NCI-H1048 (cell line): ENCODE measurements around the gene RPTOR.

Source experiments
- DNase-seq: peaks from one replicate; lab custom pipeline; 2025; lab: John Stamatoyannopoulos, UW

Gene RPTOR

GRCh38 chr17:80668375-80669148, 123.9 kb downstream of the RPTOR start:
- no peak for DNase-seq

GRCh38 chr17:80671039-80671824, 126.6 kb downstream of the RPTOR start:
- no peak for DNase-seq

DNA sequence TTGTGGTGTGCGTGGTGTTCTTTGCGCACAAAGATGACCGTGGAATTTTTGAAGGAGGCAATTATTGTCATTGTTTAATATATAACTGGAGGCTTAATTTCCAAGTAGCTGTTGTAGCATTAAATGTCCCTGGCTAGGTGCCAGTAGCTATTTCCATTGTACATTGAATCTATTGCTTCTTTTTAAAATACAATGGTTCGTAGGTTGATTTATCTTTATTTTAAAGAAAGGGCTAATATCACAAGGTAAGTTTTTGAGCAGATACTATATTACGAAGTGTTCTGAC, 127.1 kb downstream of the RPTOR start:
- no peak for DNase-seq

DNA sequence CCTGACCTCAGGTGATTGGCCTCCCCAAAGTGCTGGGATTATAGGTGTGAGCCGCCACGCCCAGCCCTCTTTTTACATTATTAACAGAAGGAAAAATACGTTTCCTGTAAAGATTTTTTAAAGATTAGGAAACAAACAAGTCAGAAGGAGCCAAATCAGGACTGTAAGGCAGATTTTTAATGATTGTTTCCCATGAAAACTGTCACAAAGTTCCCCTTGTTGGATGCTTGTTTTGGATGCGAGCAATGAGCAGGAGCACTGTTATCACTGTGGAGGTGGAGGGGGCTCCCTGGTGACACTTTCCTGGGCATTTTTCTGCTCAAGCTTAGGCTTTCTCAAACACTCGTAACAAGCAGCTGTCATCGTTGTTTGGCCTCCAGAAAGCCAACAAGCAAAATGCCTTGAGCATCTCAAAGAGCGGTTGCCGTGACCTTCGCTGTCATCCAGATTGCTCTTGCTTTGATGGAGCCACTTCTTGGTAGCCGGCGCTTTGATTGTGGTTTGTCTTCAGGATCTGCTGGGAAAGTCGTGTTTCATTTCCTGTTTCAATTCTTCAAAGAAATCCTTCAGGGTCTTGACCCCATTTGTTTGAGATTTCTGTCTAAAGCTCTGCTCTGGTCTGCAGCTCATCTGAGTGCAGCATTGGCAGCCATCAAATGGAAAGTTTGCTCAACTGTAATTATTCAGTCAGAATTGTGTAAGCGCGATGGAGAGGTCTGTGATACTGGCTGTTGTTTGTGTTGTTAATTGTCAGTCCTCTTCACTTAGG, 128.7 kb downstream of the RPTOR start:
- no peak for DNase-seq

DNA sequence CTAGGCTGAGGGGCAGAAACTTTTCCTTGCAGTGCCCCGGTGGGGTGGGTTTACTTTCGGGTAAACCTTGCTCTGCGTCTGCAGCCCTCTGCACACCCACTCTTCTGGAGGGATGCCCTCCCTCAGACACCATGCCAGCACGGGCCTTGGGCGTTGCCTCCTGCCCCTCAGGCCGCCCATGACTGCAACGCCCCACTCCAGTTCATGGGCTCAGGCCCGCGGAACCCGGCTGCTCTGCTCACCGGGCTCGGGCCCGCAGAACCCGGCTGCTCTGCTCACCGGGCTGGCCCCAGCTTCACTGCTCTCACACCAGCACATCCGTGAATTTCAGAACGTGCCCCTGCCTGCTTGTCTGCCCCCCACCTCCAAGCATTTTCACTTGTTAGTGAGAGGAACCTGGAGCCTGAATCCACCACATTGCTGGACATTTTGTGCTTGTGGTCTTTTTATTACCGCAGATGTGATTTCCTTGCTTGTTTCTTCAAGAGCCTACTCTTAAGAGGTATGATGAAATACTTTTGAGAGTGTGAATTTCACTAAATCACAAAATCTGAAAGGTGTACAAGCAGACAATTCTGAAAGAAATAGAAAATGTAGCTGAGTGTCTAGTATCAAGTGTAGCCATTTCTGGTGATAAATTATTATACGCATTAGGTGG, 130.9 kb downstream of the RPTOR start:
- no peak for DNase-seq

- DNase-seq, result no peak
Observed at GRCh38 chr17:80676096-80676466, 131.4 kb downstream of the RPTOR start.

GRCh38 chr17:80676564-80676963, 131.9 kb downstream of the RPTOR start:
- DNase-seq, result no peak

DNA sequence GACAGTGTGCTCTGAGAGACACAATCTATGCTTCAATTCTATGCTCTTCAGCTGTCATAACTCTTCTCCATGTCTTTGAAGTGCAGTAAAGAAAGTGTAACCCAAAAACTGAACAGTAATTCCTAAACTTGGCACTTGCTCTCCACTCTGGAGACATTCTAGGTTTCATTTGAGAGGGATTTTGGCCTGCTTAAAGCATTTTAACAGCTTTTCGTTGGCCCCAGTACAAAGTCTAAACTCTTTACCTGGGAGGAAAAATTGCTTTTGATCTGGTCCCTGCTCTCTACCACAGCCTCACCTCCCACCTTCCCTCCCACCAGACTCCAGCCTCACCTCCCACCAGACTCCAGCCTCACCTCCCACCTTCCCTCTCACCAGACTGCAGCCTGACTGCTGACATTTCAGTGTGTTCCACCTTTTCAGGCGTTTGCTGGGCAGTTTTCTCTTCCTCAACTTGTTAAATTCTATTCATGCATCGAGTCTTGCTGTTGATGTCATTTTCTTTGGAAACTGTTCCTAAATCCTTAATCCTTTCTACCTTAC, 132.6 kb downstream of the RPTOR start:
- DNase-seq, result no peak

DNA sequence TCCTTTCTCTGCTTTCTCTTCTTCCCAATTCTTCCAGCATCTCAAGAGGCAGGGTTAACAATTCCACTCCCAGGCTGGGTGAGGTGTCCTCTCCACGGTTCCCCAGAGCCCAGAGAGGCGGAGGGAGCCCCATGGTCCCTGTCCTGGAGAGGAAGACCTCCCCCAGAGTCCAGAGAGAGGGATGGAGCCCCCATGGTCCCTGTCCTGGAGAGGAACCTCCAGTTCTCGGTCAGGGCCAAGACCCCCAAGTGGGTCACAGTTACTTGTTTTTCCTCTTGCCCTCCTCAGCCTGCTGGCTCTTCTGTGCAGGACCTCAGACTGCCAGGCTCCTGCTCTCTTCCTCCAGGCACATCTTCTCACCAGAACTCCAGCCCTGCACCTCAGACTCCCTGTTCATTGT, 135.2 kb downstream of the RPTOR start:
- DNase-seq, result no peak

- DNase-seq, result no peak
Observed at GRCh38 chr17:80681215-80681614, 136.6 kb downstream of the RPTOR start.

GRCh38 chr17:80682372-80682771, 137.7 kb downstream of the RPTOR start:
- no peak for DNase-seq

DNA sequence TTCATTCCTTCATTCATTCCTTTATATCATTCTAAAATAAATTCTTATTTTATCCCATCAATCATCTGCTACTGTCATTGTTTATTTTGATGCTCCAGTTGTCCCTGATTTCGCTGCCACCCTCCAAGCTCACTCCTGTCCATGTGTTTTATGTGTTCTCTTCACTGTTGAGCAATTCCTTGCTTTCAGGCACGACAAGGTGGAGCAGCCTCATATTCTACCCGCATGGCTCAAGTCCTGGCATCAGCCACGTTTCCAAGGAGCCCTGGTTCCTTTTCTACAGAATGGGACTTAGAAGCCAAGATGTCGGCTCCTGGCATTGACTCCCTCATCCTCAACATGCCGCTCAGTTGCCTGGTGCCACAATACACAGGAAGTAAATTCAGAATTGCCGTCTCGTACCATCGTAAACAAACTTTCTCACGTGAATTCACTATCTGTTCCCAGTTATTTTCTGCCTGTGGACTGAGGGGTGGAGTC, 139.0 kb downstream of the RPTOR start:
- no peak for DNase-seq

GRCh38 chr17:80687839-80688238, 143.2 kb downstream of the RPTOR start:
- no peak for DNase-seq

- no peak for DNase-seq
Observed at GRCh38 chr17:80689129-80689619, 144.5 kb downstream of the RPTOR start.

DNA sequence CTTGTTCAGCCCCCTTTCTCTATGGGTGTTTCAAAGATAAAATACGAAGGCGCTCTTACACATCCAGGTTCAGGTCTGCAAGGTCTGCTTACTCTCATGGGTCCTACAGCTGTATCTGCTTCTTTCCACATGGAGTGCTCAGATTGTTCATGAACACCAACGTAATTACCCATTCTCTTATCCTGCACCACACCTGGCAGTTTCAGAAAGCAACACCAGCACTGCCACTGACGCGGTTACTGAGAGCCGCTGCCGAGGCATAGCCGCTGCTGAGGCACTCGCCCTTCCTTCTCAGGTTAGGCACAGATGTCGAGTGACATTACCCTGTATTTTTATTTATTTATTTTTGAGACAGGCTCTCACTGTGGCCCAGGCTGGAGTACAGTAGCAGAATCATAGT, 147.1 kb downstream of the RPTOR start:
- no peak for DNase-seq

- DNase-seq, result no peak
Observed at GRCh38 chr17:80692931-80693467, 148.4 kb downstream of the RPTOR start.

DNA sequence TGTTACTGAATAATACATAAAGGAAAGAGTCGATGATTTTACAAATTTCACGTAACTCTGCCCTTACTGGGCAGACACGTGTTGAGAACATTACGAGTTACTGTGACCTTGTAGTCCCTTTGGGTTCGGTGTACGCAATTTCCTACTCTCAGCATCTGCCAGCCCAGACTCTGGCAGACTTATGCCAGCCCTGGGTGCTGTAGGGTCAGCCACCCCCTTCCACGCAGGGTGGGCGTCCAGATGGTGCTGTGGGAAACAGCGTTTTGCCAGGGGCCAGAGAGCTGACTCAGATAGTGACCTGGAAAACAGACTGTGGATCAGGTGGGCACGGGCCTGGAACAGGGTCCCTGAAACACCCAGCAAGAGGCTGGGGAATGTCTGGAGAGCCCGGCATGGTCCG, 148.9 kb downstream of the RPTOR start:
- DNase-seq, result no peak

- no peak for DNase-seq
Observed at GRCh38 chr17:80694085-80694991, 149.7 kb downstream of the RPTOR start.

DNA sequence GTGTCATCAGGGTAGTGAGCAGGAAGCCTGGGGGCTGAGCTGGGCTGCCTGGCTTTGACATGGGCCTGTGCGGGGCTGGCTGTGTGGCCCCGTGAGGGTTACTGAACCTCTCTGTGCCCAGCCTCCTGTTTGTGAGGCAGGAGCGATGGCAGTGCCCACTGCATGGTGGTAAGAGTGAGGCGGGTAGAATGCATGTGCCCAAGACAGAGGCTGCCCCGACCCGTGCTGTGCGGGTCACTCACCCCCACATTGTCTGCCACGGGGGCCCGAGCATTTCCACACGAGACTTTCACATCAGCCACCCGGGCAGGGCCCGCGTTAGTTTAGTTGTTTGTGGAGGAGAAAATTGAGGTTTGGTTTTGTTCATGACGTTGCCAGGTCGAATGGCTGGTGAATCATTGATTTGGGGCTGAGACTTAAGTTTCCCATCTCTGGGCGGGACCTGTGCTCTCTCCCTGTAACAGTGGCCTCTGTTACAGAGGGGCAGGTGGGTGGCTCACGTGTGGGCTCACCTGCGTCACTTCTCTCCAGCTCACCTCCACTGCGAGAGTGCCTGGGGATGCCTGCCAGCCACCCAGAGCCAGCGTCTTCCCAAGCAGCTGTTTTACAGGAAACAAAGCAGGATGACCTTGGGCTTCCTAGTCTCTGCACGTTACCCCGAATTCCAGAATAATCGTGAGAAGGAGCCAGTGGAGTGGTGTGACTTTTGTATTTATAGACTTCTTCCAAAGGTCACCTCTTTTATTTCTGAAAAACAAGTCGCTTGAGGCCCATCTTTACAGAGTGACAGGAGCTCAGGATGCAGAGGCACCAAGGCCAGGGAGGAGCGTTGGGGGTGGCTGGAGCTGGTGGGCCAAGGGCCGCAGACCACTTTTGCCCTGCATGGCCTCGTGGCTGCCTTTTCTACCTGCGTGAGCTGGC, 150.6 kb downstream of the RPTOR start:
- DNase-seq, result no peak
